ENCODE measurements around the gene ADCY10. TPM values are rescaled to one million over a fixed set of nuclear protein-coding genes. Genes with fewer than 3 reads are reported as not detected.

ADCY10 gene
- total and polyA plus RNA-seq, 2 donors (not counting 1 experiment from before 2014, with no cell fraction given), result 0.09 to 0.17 TPM

- no peaks in the 10 kb centered on the region for H3K4me1 ChIP-seq (ENCODE audit: control insufficient read depth, extremely low read depth, insufficient read depth, low read length)
- no peaks in the 10 kb centered on the region for H3K79me2 ChIP-seq (ENCODE audit: control insufficient read depth, insufficient read depth, low read length)
- H3K9ac ChIP-seq (ENCODE audit: insufficient read depth, low read length), result peak overlapping the region; percentile 65
- H2AFZ ChIP-seq (ENCODE audit: low read length), result no peak overlapping the region
- H3K4me2 ChIP-seq (ENCODE audit: extremely low read depth, insufficient read depth, low read length), result peak overlapping the region; percentile 72
- H3K27me3 ChIP-seq (ENCODE audit: control insufficient read depth, insufficient read depth, low read length), result no peaks in the 10 kb centered on the region
- no peak for TF ChIP-seq CTCF (conservative IDR thresholded peaks at IDR 0.05 in 1 of 2, IDR thresholded peaks at IDR 0.05 in 1 of 2; ENCODE audit: low read depth in 1 of 2, low read length in 2 of 2)
- TF ChIP-seq EZH2 (IDR thresholded peaks at IDR 0.05; ENCODE audit: low read length, missing control alignments), result no peak
- H3K27ac ChIP-seq (ENCODE audit: insufficient read depth, low read length), result peak overlapping the region; percentile 83
- no peaks in the 10 kb centered on the region for H3K36me3 ChIP-seq (ENCODE audit: control insufficient read depth, insufficient read depth, low read length)
- peak; percentile 89 to 96 for DNase-seq (ENCODE audit: low read depth in 2 of 2)
- no peaks in the 10 kb centered on the region for H4K20me1 ChIP-seq (ENCODE audit: control insufficient read depth, extremely low read depth, insufficient read depth, low read length)
- peak overlapping the region in 3 of 4 experiments; percentile 7 to 44 (median 39) for H3K4me3 ChIP-seq (replicated peaks in 1 of 4; ENCODE audit: control extremely low read depth in 1 of 4, insufficient read depth in 1 of 4, low read depth in 3 of 4, low read length in 4 of 4)
- no peaks in the 10 kb centered on the region for H3K9me3 ChIP-seq (ENCODE audit: control insufficient read depth, insufficient read depth, low read depth, low read length)
Observed at GRCh38 chr1:167819849-167820683, 93.9 kb downstream of the ADCY10 start.

- no peak overlapping the region for H3K27ac ChIP-seq (ENCODE audit: insufficient read depth, low read length)
- H3K36me3 ChIP-seq (ENCODE audit: control insufficient read depth, insufficient read depth, low read length), result no peaks in the 10 kb centered on the region
- no peak overlapping the region for H3K4me3 ChIP-seq (replicated peaks in 1 of 4; ENCODE audit: control extremely low read depth in 1 of 4, insufficient read depth in 1 of 4, low read depth in 3 of 4, low read length in 4 of 4)
- H3K27me3 ChIP-seq (ENCODE audit: control insufficient read depth, insufficient read depth, low read length), result no peaks in the 10 kb centered on the region
- TF ChIP-seq EZH2 (IDR thresholded peaks at IDR 0.05; ENCODE audit: low read length, missing control alignments) (no peak), CTCF (conservative IDR thresholded peaks at IDR 0.05 in 1 of 2, IDR thresholded peaks at IDR 0.05 in 1 of 2; ENCODE audit: low read depth in 1 of 2, low read length in 2 of 2) (no peak)
- H3K9me3 ChIP-seq (ENCODE audit: control insufficient read depth, insufficient read depth, low read depth, low read length), result no peaks in the 10 kb centered on the region
- no peak overlapping the region for H3K9ac ChIP-seq (ENCODE audit: insufficient read depth, low read length)
- no peak for DNase-seq (ENCODE audit: low read depth in 2 of 2)
- no peak overlapping the region for H3K4me2 ChIP-seq (ENCODE audit: extremely low read depth, insufficient read depth, low read length)
- no peaks in the 10 kb centered on the region for H3K4me1 ChIP-seq (ENCODE audit: control insufficient read depth, extremely low read depth, insufficient read depth, low read length)
- H2AFZ ChIP-seq (ENCODE audit: low read length), result no peak overlapping the region
- H3K79me2 ChIP-seq (ENCODE audit: control insufficient read depth, insufficient read depth, low read length), result no peaks in the 10 kb centered on the region
- H4K20me1 ChIP-seq (ENCODE audit: control insufficient read depth, extremely low read depth, insufficient read depth, low read length), result no peaks in the 10 kb centered on the region
Observed at GRCh38 chr1:167815650-167816049, 98.3 kb downstream of the ADCY10 start.

- Histone ChIP-seq H3K36me3 (ENCODE audit: control insufficient read depth, insufficient read depth, low read length) (no peaks in the 10 kb centered on the region), H4K20me1 (ENCODE audit: control insufficient read depth, extremely low read depth, insufficient read depth, low read length) (no peaks in the 10 kb centered on the region), H3K9me3 (ENCODE audit: control insufficient read depth, insufficient read depth, low read depth, low read length) (no peaks in the 10 kb centered on the region), H3K4me2 (ENCODE audit: extremely low read depth, insufficient read depth, low read length) (no peak overlapping the region), H3K9ac (ENCODE audit: insufficient read depth, low read length) (no peak overlapping the region), H3K27ac (ENCODE audit: insufficient read depth, low read length) (no peak overlapping the region), H3K27me3 (ENCODE audit: control insufficient read depth, insufficient read depth, low read length) (no peaks in the 10 kb centered on the region), H3K79me2 (ENCODE audit: control insufficient read depth, insufficient read depth, low read length) (no peaks in the 10 kb centered on the region), H2AFZ (ENCODE audit: low read length) (no peak overlapping the region), H3K4me1 (ENCODE audit: control insufficient read depth, extremely low read depth, insufficient read depth, low read length) (no peaks in the 10 kb centered on the region), H3K4me3 (replicated peaks in 1 of 4; ENCODE audit: control extremely low read depth in 1 of 4, insufficient read depth in 1 of 4, low read depth in 3 of 4, low read length in 4 of 4) (no peak overlapping the region)
- no peak for TF ChIP-seq EZH2 (IDR thresholded peaks at IDR 0.05; ENCODE audit: low read length, missing control alignments)
- no peak for TF ChIP-seq CTCF (conservative IDR thresholded peaks at IDR 0.05 in 1 of 2, IDR thresholded peaks at IDR 0.05 in 1 of 2; ENCODE audit: low read depth in 1 of 2, low read length in 2 of 2)
- DNase-seq (ENCODE audit: low read depth in 2 of 2), result no peak
Observed at GRCh38 chr1:167812972-167813371, 101.0 kb downstream of the ADCY10 start.

All from fibroblast of lung (primary cell).